OCI-LY3 (cell line): ENCODE measurements around the gene CST3.

Experiments
- H2AFZ ChIP-seq: fragments of 200-600, 300-600 bp; shearing (Covaris generic); 2 replicates; pipeline ENCODE4 v1.6.0; 2014; ENCODE audit warnings: antibody characterized with exemption, low read depth, low read length
- H3K27ac ChIP-seq: fragments of 200-600, 300-600 bp; sonication (generic); 2 replicates; pipeline ENCODE4 v1.5.1; 2014; ENCODE audit warnings: mild to moderate bottlenecking, low read length, moderate library complexity, mixed read lengths
- H3K27me3 ChIP-seq: fragments of 200-600, 300-600 bp; sonication (generic); 2 replicates; pipeline ENCODE4 v1.6.1; 2014; ENCODE audit warnings: low read depth, low read length, mixed read lengths
- H3K36me3 ChIP-seq: fragments of 200-600, 300-600 bp; sonication (generic); replicated peaks from 2 replicates; pipeline ENCODE3; 2014; ENCODE audit warnings: low read depth, low read length, mixed read lengths
- H3K4me1 ChIP-seq: fragments of 300-600, 200-600 bp; sonication (generic); 2 replicates; pipeline ENCODE4 v1.6.1; 2014; ENCODE audit warnings: low read length, mixed read lengths
- H3K4me2 ChIP-seq: fragments of 200-600, 300-600 bp; sonication (generic); 2 replicates; pipeline ENCODE4 v1.6.1; 2014; ENCODE audit warnings: low read length, mixed read lengths
- H3K4me3 ChIP-seq: fragments of 300-600, 200-600 bp; sonication (generic); 2 replicates; pipeline ENCODE4 v1.5.1; 2014; ENCODE audit warnings: antibody characterized with exemption, mild to moderate bottlenecking, low read length, moderate library complexity
- H3K79me2 ChIP-seq: fragments of 300-600, 200-600 bp; shearing (Covaris generic); 2 replicates; pipeline ENCODE4 v1.6.1; 2014; ENCODE audit warnings: mild to moderate bottlenecking, low read length, mixed read lengths
- H3K9ac ChIP-seq: fragments of 300-600, 200-600 bp; shearing (Covaris generic); 2 replicates; pipeline ENCODE4 v1.6.0; 2014; ENCODE audit warnings: mild to moderate bottlenecking, low read length, moderate library complexity
- H3K9me3 ChIP-seq: fragments of 200-600, 300-600 bp; shearing (Covaris generic); 2 replicates; pipeline ENCODE4 v1.6.1; 2014; ENCODE audit warnings: low read length, mixed read lengths; ENCODE audit not compliant: insufficient read depth
- H4K20me1 ChIP-seq: fragments of 200-600, 300-600 bp; sonication (generic); 2 replicates; pipeline ENCODE4 v1.6.1; 2016; ENCODE audit warnings: low read length, mixed read lengths; ENCODE audit not compliant: insufficient read depth
- CTCF ChIP-seq: fragments of 200-600, 300-600 bp; sonication (generic); IDR thresholded peaks from 2 replicates; pipeline ENCODE4 v1.5.1; 2014; ENCODE audit warnings: antibody characterized with exemption, low read length, low read depth
- EZH2phosphoT487 ChIP-seq: fragments of 200-600 bp; shearing (Covaris generic); IDR thresholded peaks from 2 replicates; pipeline ENCODE4 v1.6.1; 2018; ENCODE audit warnings: antibody characterized with exemption, mixed run types, low read depth

CST3 gene

GRCh38 chr20:23645575-23645974, 7.8 kb upstream of the CST3 start:
- H4K20me1 ChIP-seq, result no peaks in the 10 kb centered on the region
- no peak overlapping the region for H2AFZ ChIP-seq
- peak overlapping the region; percentile 55; the same call in 1 of the 2 replicates for H3K27ac ChIP-seq
- peak overlapping the region; percentile 68 for H3K4me2 ChIP-seq
- no peaks in the 10 kb centered on the region for H3K36me3 ChIP-seq
- no peak overlapping the region for H3K9ac ChIP-seq
- no peak overlapping the region for H3K4me3 ChIP-seq
- no peaks in the 10 kb centered on the region for H3K79me2 ChIP-seq
- H3K27me3 ChIP-seq, result no peaks in the 10 kb centered on the region
- peaks cover 59% of the 10 kb centered on the region for H3K4me1 ChIP-seq
- TF ChIP-seq CTCF (no peak), EZH2phosphoT487 (no peak)
- no peaks in the 10 kb centered on the region for H3K9me3 ChIP-seq

- Histone ChIP-seq H2AFZ (no peak overlapping the region), H3K27me3 (no peaks in the 10 kb centered on the region; the same call in 1 of the 2 replicates), H3K9ac (no peak overlapping the region), H3K9me3 (no peaks in the 10 kb centered on the region), H4K20me1 (no peaks in the 10 kb centered on the region), H3K4me3 (peak overlapping the region; percentile 41), H3K36me3 (no peaks in the 10 kb centered on the region), H3K27ac (peak overlapping the region; percentile 3; the same call in 1 of the 2 replicates), H3K79me2 (no peaks in the 10 kb centered on the region), H3K4me2 (peak overlapping the region; percentile 68), H3K4me1 (peaks cover 65% of the 10 kb centered on the region)
- TF ChIP-seq CTCF (no peak), EZH2phosphoT487 (no peak)
Measured at GRCh38 chr20:23644164-23644563, 6.4 kb upstream of the CST3 start.

GRCh38 chr20:23643659-23644058, 5.9 kb upstream of the CST3 start:
- H2AFZ ChIP-seq, result no peak overlapping the region
- H4K20me1 ChIP-seq, result no peaks in the 10 kb centered on the region
- no peaks in the 10 kb centered on the region for H3K36me3 ChIP-seq
- no peaks in the 10 kb centered on the region; the same call in 1 of the 2 replicates for H3K27me3 ChIP-seq
- TF ChIP-seq EZH2phosphoT487 (no peak), CTCF (no peak)
- H3K27ac ChIP-seq, result peak overlapping the region; percentile 3; the same call in 1 of the 2 replicates
- H3K4me2 ChIP-seq, result peak overlapping the region; percentile 68
- H3K4me3 ChIP-seq, result peak overlapping the region; percentile 41
- no peak overlapping the region for H3K9ac ChIP-seq
- H3K4me1 ChIP-seq, result peaks cover 65% of the 10 kb centered on the region
- H3K9me3 ChIP-seq, result no peaks in the 10 kb centered on the region
- no peaks in the 10 kb centered on the region for H3K79me2 ChIP-seq

GRCh38 chr20:23641936-23642751, 4.4 kb upstream of the CST3 start:
- H3K27me3 ChIP-seq, result no peaks in the 10 kb centered on the region; the same call in 1 of the 2 replicates
- no peak overlapping the region for H3K9ac ChIP-seq
- H3K36me3 ChIP-seq, result no peaks in the 10 kb centered on the region
- no peaks in the 10 kb centered on the region for H3K79me2 ChIP-seq
- no peak for TF ChIP-seq CTCF
- no peak for TF ChIP-seq EZH2phosphoT487
- no peak overlapping the region for H2AFZ ChIP-seq
- H3K9me3 ChIP-seq, result no peaks in the 10 kb centered on the region
- H3K4me1 ChIP-seq, result peaks cover 65% of the 10 kb centered on the region
- H3K4me2 ChIP-seq, result 0 out of 2 replicates have a peak overlapping the region, but pooled peaks have one; percentile 53
- H3K27ac ChIP-seq, result no peak overlapping the region
- H4K20me1 ChIP-seq, result no peaks in the 10 kb centered on the region
- H3K4me3 ChIP-seq, result no peak overlapping the region
